Right atrium auricular region (tissue), 2 donors: ENCODE measurements around the gene AKR1E2. TPM values are rescaled to one million over a fixed set of nuclear protein-coding genes. Genes with fewer than 3 reads are reported as not detected.

Source experiments
- DNase-seq: peaks from one replicate; pipeline ENCODE4 v3.0.0-alpha.2; 2019; ENCODE audit warnings: low spot score
- H3K27ac ChIP-seq, 2 donors: fragments of 200-600 bp; sonication (generic); 1 replicate in 1 of 2; 2 replicates in 1 of 2; pipeline ENCODE4 v1.5.1; 2016 to 2019
- H3K27me3 ChIP-seq, 2 donors: fragments of 200-600 bp; sonication (generic); one replicate each; pipeline versions ENCODE4 v1.5.1 to v1.6.0; 2017 to 2019
- H3K36me3 ChIP-seq: fragments of 200-600 bp; sonication (generic); one replicate; pipeline ENCODE4 v1.5.1; 2016
- H3K4me1 ChIP-seq, 2 donors: fragments of 200-600 bp; sonication (generic); one replicate each; pipeline versions ENCODE4 v1.5.1 to v1.6.0; 2017 to 2019
- H3K4me3 ChIP-seq, 2 donors: fragments of 200-600 bp; sonication (generic); 1 replicate in 1 of 2; 2 replicates in 1 of 2; pipeline ENCODE4 v1.5.1; 2017 to 2019; ENCODE audit warnings: mild to moderate bottlenecking in 1 of 2, moderate library complexity in 1 of 2
- H3K9me3 ChIP-seq, 2 donors: fragments of 200-600 bp; sonication (generic); one replicate each; pipeline ENCODE4 v1.5.1; 2019
- total RNA-seq, 2 donors: library from RNA; depleted of rRNA; stranded (reverse); fragments of >200 nt; gene quantifications; one replicate each; pipeline ENCODE4 v1.1.0, GENCODE V29; 2016
- TF ChIP-seq, protein P1 (sequence below), 2 donors: fragments of 200-600 bp; sonication (generic); IDR thresholded peaks; one replicate each; pipeline ENCODE4 v1.5.1; 2019; ENCODE audit warnings: antibody characterized with exemption in 2 of 2

AKR1E2 gene
- total RNA-seq, 2 donors from 2014 or later: 3.2 to 9.7 TPM

DNA sequence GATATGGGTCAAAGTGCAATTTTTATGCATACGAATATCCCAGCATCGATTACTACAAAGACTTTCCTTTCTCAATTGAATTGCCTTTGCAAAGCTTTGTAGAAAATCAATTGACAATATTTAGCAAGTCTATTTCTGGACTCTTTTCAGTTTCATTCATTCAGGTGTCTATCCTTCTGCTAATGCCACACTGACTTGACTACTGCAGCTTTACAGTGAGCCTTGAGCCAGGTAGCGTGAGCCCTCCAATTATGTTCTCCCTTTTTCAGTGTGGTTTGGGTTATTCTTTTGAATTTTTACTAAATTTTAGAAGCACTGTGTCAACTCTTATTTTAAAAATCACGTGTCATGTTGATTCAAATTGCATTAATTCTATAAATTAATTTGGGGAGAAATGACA, 19.5 kb upstream of the AKR1E2 start:
- no peaks in the 10 kb centered on the region for H3K36me3 ChIP-seq
- H3K4me1 ChIP-seq: no peaks in the 10 kb centered on the region
- H3K27me3 ChIP-seq: no peaks in the 10 kb centered on the region
- TF ChIP-seq, protein P1, sequence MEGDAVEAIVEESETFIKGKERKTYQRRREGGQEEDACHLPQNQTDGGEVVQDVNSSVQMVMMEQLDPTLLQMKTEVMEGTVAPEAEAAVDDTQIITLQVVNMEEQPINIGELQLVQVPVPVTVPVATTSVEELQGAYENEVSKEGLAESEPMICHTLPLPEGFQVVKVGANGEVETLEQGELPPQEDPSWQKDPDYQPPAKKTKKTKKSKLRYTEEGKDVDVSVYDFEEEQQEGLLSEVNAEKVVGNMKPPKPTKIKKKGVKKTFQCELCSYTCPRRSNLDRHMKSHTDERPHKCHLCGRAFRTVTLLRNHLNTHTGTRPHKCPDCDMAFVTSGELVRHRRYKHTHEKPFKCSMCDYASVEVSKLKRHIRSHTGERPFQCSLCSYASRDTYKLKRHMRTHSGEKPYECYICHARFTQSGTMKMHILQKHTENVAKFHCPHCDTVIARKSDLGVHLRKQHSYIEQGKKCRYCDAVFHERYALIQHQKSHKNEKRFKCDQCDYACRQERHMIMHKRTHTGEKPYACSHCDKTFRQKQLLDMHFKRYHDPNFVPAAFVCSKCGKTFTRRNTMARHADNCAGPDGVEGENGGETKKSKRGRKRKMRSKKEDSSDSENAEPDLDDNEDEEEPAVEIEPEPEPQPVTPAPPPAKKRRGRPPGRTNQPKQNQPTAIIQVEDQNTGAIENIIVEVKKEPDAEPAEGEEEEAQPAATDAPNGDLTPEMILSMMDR (IDR thresholded peaks at IDR 0.05): no peak
- no peak for DNase-seq
- no peaks in the 10 kb centered on the region for H3K9me3 ChIP-seq
- no peak overlapping the region for H3K27ac ChIP-seq
- H3K4me3 ChIP-seq: no peak overlapping the region

DNA sequence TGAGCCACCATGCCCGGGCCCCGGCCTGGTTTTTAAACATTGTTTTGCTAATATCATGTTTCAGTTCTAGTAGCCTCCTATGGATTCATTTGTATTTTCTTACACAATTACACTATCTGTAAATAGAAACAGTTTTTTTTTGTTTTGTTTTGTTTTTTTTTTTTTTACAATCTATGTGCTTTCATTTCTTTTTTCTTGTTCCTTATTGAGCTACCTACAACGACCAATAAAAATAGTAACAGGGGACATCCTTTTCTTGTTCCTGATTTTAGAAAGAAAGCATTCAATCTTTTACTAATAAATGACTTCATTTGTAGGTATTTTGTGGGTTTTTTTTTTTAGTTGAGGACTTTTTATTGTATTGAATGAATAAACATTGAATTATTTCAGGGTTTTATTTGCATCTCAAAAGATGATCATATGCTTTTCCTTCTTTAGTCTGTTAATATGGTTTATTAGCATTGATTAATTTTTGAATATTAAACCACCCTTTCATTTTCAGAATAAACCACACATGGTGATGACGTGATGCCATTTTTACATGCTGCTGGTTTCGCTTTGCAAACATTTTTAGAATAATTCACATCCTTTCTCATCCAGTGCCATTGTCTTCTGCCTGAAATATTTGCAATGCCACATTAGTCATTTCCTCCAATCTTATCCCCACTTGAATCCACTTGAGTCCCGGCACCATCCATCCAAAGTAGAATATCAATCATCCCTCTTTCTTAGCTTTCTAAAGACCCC, 18.1 kb upstream of the AKR1E2 start:
- no peaks in the 10 kb centered on the region for H3K36me3 ChIP-seq
- H3K27ac ChIP-seq: no peak overlapping the region
- H3K27me3 ChIP-seq: no peaks in the 10 kb centered on the region
- TF ChIP-seq, protein P1 (IDR thresholded peaks at IDR 0.05): no peak
- H3K4me3 ChIP-seq: no peak overlapping the region
- no peaks in the 10 kb centered on the region for H3K9me3 ChIP-seq
- no peak for DNase-seq
- no peaks in the 10 kb centered on the region for H3K4me1 ChIP-seq

GRCh38 chr10:4809156-4809555, 16.9 kb upstream of the AKR1E2 start:
- Histone ChIP-seq H3K4me1 (no peaks in the 10 kb centered on the region), H3K4me3 (no peak overlapping the region), H3K27ac (no peak overlapping the region), H3K27me3 (no peaks in the 10 kb centered on the region), H3K36me3 (no peaks in the 10 kb centered on the region), H3K9me3 (no peaks in the 10 kb centered on the region)
- TF ChIP-seq, protein P1 (IDR thresholded peaks at IDR 0.05): no peak
- DNase-seq: no peak

- H3K36me3 ChIP-seq: no peaks in the 10 kb centered on the region
- no peaks in the 10 kb centered on the region for H3K9me3 ChIP-seq
- H3K27ac ChIP-seq: no peak overlapping the region
- H3K27me3 ChIP-seq: no peaks in the 10 kb centered on the region
- peaks cover 0 to 2% of the 10 kb centered on the region in 2 donors for H3K4me1 ChIP-seq
- TF ChIP-seq, protein P1 (IDR thresholded peaks at IDR 0.05): no peak
- no peak for DNase-seq
- H3K4me3 ChIP-seq: no peak overlapping the region
These were observed 15.9 kb upstream of the AKR1E2 start for GRCh38 chr10:4810092-4810491.

DNA sequence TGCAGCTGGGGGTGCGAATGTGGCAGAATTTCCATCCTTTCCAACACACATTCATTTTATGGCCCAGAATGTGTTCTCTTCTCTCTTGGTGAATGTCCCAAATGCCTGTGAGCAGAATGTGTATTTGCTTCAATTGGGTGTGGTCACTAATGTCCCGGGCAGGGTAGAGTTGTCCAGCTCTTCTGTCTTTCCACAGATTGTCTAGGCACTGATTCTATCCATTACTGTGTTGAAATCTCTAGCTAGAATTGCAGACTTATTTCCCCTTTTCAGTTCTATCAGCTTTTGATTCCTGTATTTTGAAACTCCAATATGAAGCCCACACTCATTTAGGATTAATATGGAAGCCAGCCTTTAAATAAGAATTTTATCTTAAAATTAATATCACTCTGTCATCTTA, 14.0 kb upstream of the AKR1E2 start:
- no peak for DNase-seq
- TF ChIP-seq, protein P1 (IDR thresholded peaks at IDR 0.05): no peak
- Histone ChIP-seq H3K4me3 (no peak overlapping the region), H3K9me3 (no peaks in the 10 kb centered on the region), H3K27me3 (no peaks in the 10 kb centered on the region), H3K36me3 (no peaks in the 10 kb centered on the region), H3K4me1 (peaks cover 0 to 3% of the 10 kb centered on the region in 2 donors), H3K27ac (no peak overlapping the region)

DNA sequence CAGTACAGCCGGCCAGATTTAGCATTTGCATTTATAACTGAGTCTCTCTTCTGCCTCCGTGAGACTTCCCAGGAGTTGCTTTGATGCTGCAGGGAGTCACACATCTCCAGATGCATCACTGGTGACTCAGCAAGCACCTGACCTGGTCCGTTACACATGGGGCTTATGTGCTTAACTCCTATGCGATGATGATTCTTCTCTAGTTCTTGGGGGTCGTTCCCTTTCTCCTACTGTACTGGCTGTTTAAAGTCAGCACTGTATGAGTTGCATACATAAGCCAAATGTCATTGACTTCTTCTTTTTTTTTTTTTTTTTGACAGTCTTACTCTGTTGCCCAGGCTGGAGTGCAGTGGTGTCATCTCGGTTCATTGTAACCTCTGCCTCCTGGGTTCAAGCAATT, 13.0 kb upstream of the AKR1E2 start:
- H3K27ac ChIP-seq: no peak overlapping the region
- DNase-seq: no peak
- no peaks in the 10 kb centered on the region for H3K9me3 ChIP-seq
- H3K4me1 ChIP-seq: peaks cover 0 to 3% of the 10 kb centered on the region in 2 donors
- H3K27me3 ChIP-seq: no peaks in the 10 kb centered on the region
- H3K4me3 ChIP-seq: no peak overlapping the region
- TF ChIP-seq, protein P1 (IDR thresholded peaks at IDR 0.05): no peak
- H3K36me3 ChIP-seq: no peaks in the 10 kb centered on the region
